Measurements from ENCODE around the gene IRF9. TPM values are rescaled to one million over a fixed set of nuclear protein-coding genes. Genes with fewer than 3 reads are reported as not detected.

The IRF9 gene
- total and polyA plus RNA-seq, 2 of the 13 experiments (the other 11 are each of a cell fraction or from before 2014, with no cell fraction given), result 14.9 to 49.7 TPM

GRCh38 chr14:24130717-24131548, 30.1 kb upstream of the IRF9 start (continued):
- TF ChIP-seq REST (IDR thresholded peaks at IDR 0.05; ENCODE audit: borderline replicate concordance in 1 of 2, low read depth in 1 of 2, low read length in 2 of 2) (no peak), ZSCAN30 (CRISPR knock-in tag; IDR thresholded peaks at IDR 0.05) (no peak), NFYC (CRISPR knock-in tag; IDR thresholded peaks at IDR 0.05) (no peak), ZNF800 (CRISPR knock-in tag; IDR thresholded peaks at IDR 0.05) (no peak), ZSCAN31 (CRISPR knock-in tag; IDR thresholded peaks at IDR 0.05; ENCODE audit: low read depth) (peak; percentile 56; the same call in 1 of the 2 replicates), ZSCAN29 (CRISPR knock-in tag; conservative IDR thresholded peaks at IDR 0.05) (0 out of 2 replicates have a peak, but pooled peaks have one; percentile 56), ZNF652 (CRISPR knock-in tag; IDR thresholded peaks at IDR 0.05; ENCODE audit: borderline replicate concordance, low read depth) (no peak), ISL2 (CRISPR knock-in tag; IDR thresholded peaks at IDR 0.05) (no peak), SMARCC2 (IDR thresholded peaks at IDR 0.05) (no peak), KLF12 (CRISPR knock-in tag; IDR thresholded peaks at IDR 0.05; ENCODE audit: borderline replicate concordance) (no peak), HBP1 (CRISPR knock-in tag; IDR thresholded peaks at IDR 0.05; ENCODE audit: low read depth) (no peak), IRX3 (CRISPR knock-in tag; IDR thresholded peaks at IDR 0.05; ENCODE audit: borderline replicate concordance, low read depth) (no peak), SETDB1 (CRISPR knock-in tag; IDR thresholded peaks at IDR 0.05; ENCODE audit: borderline replicate concordance) (no peak), DRAP1 (CRISPR knock-in tag; IDR thresholded peaks at IDR 0.05) (0 out of 2 replicates have a peak, but pooled peaks have one; percentile 51), DDIT3 (CRISPR knock-in tag; IDR thresholded peaks at IDR 0.05) (no peak), ZFP82 (CRISPR knock-in tag; IDR thresholded peaks at IDR 0.05; ENCODE audit: borderline replicate concordance) (no peak), ZNF253 (CRISPR knock-in tag; IDR thresholded peaks at IDR 0.05; ENCODE audit: borderline replicate concordance) (no peak), MATR3 (CRISPR knock-in tag; IDR thresholded peaks at IDR 0.05) (no peak), ZFX (CRISPR knock-in tag; IDR thresholded peaks at IDR 0.05; ENCODE audit: low read depth) (peak; percentile 67; the same call in 1 of the 2 replicates)

Data from HepG2 (cell line).